ENCODE measurements around the gene NATD1. TPM values are rescaled to one million over a fixed set of nuclear protein-coding genes. Genes with fewer than 3 reads are reported as not detected.

NATD1 gene
- total and polyA plus RNA-seq, 2 experiments from 2014 or later: 2.1 to 8.1 TPM

DNA sequence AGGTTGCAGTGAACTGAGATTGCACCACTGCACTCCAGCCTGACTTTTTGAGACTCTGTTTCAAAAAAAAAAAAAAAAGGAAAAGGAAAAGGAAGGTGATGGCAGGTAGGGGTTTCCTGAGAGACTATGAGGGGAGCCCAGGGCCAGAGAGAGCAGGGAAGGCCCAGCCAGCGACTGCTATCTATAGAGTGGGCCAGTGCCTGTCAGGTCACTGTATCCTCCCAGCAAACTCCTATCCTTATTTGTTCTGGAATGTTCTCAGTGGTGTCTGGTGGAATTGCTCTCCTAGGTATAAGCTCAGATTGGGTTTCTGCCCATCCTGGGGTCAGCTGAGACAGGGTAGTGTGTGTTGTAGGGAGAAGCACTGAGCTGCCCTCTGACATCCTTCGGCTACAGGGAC, 24.4 kb downstream of the NATD1 start (continued):
- TF ChIP-seq, protein P1, sequence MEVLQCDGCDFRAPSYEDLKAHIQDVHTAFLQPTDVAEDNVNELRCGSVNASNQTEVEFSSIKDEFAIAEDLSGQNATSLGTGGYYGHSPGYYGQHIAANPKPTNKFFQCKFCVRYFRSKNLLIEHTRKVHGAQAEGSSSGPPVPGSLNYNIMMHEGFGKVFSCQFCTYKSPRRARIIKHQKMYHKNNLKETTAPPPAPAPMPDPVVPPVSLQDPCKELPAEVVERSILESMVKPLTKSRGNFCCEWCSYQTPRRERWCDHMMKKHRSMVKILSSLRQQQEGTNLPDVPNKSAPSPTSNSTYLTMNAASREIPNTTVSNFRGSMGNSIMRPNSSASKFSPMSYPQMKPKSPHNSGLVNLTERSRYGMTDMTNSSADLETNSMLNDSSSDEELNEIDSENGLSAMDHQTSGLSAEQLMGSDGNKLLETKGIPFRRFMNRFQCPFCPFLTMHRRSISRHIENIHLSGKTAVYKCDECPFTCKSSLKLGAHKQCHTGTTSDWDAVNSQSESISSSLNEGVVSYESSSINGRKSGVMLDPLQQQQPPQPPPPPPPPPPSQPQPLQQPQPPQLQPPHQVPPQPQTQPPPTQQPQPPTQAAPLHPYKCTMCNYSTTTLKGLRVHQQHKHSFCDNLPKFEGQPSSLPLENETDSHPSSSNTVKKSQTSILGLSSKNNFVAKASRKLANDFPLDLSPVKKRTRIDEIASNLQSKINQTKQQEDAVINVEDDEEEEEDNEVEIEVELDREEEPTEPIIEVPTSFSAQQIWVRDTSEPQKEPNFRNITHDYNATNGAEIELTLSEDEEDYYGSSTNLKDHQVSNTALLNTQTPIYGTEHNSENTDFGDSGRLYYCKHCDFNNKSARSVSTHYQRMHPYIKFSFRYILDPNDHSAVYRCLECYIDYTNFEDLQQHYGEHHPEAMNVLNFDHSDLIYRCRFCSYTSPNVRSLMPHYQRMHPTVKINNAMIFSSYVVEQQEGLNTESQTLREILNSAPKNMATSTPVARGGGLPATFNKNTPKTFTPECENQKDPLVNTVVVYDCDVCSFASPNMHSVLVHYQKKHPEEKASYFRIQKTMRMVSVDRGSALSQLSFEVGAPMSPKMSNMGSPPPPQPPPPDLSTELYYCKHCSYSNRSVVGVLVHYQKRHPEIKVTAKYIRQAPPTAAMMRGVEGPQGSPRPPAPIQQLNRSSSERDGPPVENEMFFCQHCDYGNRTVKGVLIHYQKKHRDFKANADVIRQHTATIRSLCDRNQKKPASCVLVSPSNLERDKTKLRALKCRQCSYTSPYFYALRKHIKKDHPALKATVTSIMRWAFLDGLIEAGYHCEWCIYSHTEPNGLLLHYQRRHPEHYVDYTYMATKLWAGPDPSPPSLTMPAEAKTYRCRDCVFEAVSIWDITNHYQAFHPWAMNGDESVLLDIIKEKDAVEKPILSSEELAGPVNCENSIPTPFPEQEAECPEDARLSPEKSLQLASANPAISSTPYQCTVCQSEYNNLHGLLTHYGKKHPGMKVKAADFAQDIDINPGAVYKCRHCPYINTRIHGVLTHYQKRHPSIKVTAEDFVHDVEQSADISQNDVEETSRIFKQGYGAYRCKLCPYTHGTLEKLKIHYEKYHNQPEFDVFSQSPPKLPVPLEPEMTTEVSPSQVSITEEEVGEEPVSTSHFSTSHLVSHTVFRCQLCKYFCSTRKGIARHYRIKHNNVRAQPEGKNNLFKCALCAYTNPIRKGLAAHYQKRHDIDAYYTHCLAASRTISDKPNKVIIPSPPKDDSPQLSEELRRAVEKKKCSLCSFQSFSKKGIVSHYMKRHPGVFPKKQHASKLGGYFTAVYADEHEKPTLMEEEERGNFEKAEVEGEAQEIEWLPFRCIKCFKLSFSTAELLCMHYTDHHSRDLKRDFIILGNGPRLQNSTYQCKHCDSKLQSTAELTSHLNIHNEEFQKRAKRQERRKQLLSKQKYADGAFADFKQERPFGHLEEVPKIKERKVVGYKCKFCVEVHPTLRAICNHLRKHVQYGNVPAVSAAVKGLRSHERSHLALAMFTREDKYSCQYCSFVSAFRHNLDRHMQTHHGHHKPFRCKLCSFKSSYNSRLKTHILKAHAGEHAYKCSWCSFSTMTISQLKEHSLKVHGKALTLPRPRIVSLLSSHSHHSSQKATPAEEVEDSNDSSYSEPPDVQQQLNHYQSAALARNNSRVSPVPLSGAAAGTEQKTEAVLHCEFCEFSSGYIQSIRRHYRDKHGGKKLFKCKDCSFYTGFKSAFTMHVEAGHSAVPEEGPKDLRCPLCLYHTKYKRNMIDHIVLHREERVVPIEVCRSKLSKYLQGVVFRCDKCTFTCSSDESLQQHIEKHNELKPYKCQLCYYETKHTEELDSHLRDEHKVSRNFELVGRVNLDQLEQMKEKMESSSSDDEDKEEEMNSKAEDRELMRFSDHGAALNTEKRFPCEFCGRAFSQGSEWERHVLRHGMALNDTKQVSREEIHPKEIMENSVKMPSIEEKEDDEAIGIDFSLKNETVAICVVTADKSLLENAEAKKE (CRISPR knock-in tag; IDR thresholded peaks at IDR 0.05): no peak
- TF ChIP-seq ZNF114 (CRISPR knock-in tag; IDR thresholded peaks at IDR 0.05): no peak
- TF ChIP-seq ZNF331 (CRISPR knock-in tag; IDR thresholded peaks at IDR 0.05; ENCODE audit: low read depth): no peak
- no peak for TF ChIP-seq CREB1 (CRISPR knock-in tag; IDR thresholded peaks at IDR 0.05; ENCODE audit: low read depth)
- TF ChIP-seq EZH2 (IDR thresholded peaks at IDR 0.05; ENCODE audit: low read depth, unreplicated experiment): no peak
- TF ChIP-seq JUNB (IDR thresholded peaks at IDR 0.05; ENCODE audit: unreplicated experiment): no peak
- TF ChIP-seq STAT1 (IDR thresholded peaks at IDR 0.05; ENCODE audit: unreplicated experiment): no peak
- TF ChIP-seq, protein P2, sequence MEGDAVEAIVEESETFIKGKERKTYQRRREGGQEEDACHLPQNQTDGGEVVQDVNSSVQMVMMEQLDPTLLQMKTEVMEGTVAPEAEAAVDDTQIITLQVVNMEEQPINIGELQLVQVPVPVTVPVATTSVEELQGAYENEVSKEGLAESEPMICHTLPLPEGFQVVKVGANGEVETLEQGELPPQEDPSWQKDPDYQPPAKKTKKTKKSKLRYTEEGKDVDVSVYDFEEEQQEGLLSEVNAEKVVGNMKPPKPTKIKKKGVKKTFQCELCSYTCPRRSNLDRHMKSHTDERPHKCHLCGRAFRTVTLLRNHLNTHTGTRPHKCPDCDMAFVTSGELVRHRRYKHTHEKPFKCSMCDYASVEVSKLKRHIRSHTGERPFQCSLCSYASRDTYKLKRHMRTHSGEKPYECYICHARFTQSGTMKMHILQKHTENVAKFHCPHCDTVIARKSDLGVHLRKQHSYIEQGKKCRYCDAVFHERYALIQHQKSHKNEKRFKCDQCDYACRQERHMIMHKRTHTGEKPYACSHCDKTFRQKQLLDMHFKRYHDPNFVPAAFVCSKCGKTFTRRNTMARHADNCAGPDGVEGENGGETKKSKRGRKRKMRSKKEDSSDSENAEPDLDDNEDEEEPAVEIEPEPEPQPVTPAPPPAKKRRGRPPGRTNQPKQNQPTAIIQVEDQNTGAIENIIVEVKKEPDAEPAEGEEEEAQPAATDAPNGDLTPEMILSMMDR (conservative IDR thresholded peaks at IDR 0.05; ENCODE audit: low read depth in 2 of 2): no peak

DNA sequence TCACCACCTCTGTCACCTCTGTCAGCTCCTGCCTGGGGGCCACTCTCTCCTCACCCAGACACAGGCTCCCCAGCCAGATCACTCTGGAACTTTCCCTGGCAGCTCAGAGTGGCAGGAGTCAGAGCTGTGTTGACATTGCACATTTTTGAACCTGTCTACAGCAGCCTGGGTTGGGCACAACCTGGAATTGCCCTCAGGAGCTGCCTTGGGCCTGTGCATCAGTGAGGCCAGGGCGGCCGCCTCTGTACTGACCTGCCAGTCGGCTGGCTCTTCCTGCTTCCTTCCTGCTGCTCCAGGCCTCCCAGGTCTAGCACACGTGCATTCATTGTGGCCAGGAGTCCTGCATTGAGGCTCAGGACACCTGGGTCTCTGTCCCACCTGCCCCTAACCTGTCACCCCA, 25.1 kb downstream of the NATD1 start:
- Mint-ChIP-seq H3K27me3 (ENCODE audit: insufficient read depth, low read depth, poor library complexity) (peaks cover 12% of the 10 kb centered on the region), H3K27ac (peak overlapping the region; percentile 79; the same call in 1 of the 2 replicates), H3K9me3 (no peaks in the 10 kb centered on the region; the same call in 2 of the 3 replicates), H3K4me1 (no peaks in the 10 kb centered on the region; the same call in 2 of the 3 replicates), H3K4me3 (no peak overlapping the region), H3K36me3 (ENCODE audit: low read depth) (no peaks in the 10 kb centered on the region; the same call in 2 of the 3 replicates)
- no peaks in the 10 kb centered on the region for H3K4me1 ChIP-seq (ENCODE audit: insufficient read depth)
- no peak overlapping the region for H3K4me3 ChIP-seq
- no peak overlapping the region for H3K4me2 ChIP-seq
- no peaks in the 10 kb centered on the region for H3K36me3 ChIP-seq (ENCODE audit: insufficient read depth)
- H2AFZ ChIP-seq: no peak overlapping the region
- no peaks in the 10 kb centered on the region for H4K20me1 ChIP-seq (replicated peaks; ENCODE audit: insufficient read depth)
- H3K79me2 ChIP-seq (replicated peaks; ENCODE audit: insufficient read depth): no peaks in the 10 kb centered on the region
- ATAC-seq (peak; percentile 20; the same call in 1 of the 3 replicates), DNase-seq (ENCODE audit: low spot score) (no peak)
- H3K9me2 ChIP-seq (ENCODE audit: insufficient read depth): no peaks in the 10 kb centered on the region
- no peaks in the 10 kb centered on the region for H3K27me3 ChIP-seq (ENCODE audit: insufficient read depth)
- no peaks in the 10 kb centered on the region for H3F3A ChIP-seq (replicated peaks; ENCODE audit: low read depth)
- H3K27ac ChIP-seq (ENCODE audit: low read depth): no peak overlapping the region
- no peak for TF ChIP-seq EZH2phosphoT487 (IDR thresholded peaks at IDR 0.05; ENCODE audit: unreplicated experiment)
- TF ChIP-seq, protein P3, sequence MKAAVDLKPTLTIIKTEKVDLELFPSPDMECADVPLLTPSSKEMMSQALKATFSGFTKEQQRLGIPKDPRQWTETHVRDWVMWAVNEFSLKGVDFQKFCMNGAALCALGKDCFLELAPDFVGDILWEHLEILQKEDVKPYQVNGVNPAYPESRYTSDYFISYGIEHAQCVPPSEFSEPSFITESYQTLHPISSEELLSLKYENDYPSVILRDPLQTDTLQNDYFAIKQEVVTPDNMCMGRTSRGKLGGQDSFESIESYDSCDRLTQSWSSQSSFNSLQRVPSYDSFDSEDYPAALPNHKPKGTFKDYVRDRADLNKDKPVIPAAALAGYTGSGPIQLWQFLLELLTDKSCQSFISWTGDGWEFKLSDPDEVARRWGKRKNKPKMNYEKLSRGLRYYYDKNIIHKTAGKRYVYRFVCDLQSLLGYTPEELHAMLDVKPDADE (IDR thresholded peaks at IDR 0.05): no peak

All from GM23338 (cell line).